ENCODE data around the gene DNAJC2.
"Not testable (repeated sequence)": the region's sequence is repeated elsewhere in the genome, so short reads cannot be mapped to it uniquely, and the experiment has no call there.

The DNAJC2 gene

GRCh38 chr7:103341466-103341865, 3.1 kb downstream of the DNAJC2 start:
- no peak for DNase-seq (ENCODE audit: low read depth)

- DNase-seq (ENCODE audit: low read depth): no peak
Observed at GRCh38 chr7:103338864-103339263, 5.7 kb downstream of the DNAJC2 start.

- no peak for DNase-seq (ENCODE audit: low read depth)
Observed at GRCh38 chr7:103336761-103337160, 7.8 kb downstream of the DNAJC2 start.

GRCh38 chr7:103325744-103326143, 18.8 kb downstream of the DNAJC2 start:
- DNase-seq (ENCODE audit: low read depth): no peak

GRCh38 chr7:103317009-103317408, 27.6 kb downstream of the DNAJC2 start:
- no peak for DNase-seq (ENCODE audit: low read depth)

DNA sequence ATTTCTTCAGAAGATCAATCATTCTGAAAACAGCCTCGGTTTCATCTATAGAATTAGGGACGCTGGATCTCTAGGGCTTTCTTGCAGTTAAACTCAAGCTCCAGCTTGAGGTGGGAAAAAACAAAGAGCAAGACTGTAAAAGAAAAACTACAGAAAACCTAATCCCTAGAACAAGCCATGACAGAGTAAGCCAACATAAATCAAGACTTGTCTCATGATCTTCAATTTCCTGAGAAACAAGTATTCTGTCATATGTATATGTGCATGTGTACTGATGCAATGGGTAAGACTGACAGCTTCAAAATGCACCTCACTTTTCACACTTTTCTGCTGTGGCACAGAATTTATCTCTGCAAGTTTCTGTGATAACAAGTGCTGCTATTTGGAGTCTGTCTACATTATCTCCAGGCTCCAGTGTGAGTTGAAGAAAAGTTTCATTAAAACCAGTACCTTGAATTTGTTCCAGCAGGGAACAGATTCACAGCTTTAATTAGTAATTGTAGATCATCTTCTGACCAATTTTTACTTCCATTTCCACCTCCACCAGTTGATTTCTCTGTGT, 28.1 kb downstream of the DNAJC2 start:
- DNase-seq (ENCODE audit: low read depth): no peak

GRCh38 chr7:103314852-103315251, 29.7 kb downstream of the DNAJC2 start:
- no peak for DNase-seq (ENCODE audit: low read depth)

DNA sequence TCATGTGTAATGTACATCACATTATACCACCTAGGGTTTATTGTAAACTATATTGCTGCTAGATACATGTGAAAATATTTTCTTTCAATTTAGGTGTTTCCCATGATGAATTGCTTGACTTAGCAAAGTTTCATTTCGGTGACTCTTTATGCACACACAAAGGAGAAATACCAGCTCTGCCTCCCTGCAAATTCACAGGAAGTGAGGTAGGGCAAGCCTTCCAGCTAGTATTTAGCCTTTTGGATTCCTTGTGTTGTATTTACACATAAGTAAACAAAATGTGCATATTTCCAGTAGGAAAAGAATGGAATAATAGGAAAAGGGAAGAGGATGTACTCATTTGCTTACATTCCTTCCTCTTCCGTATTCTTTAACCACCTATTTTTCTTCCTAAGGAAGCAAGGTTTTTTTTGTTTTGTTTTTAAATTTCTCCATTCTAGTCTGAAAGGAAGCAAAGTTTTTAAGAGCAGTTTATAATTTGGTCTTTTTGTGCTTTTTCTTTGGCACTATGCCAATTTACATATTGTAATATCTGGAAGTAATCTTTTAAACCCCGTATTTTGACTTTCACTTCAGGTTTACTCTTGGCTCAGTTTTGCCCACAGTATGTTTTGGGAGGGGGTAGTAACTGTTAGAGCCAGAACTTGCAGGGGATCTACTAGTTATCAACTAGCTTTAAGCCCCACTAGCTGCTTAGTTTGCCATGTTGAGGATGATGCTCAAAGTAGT, 36.9 kb downstream of the DNAJC2 start:
- DNase-seq (ENCODE audit: low read depth): no peak

DNA sequence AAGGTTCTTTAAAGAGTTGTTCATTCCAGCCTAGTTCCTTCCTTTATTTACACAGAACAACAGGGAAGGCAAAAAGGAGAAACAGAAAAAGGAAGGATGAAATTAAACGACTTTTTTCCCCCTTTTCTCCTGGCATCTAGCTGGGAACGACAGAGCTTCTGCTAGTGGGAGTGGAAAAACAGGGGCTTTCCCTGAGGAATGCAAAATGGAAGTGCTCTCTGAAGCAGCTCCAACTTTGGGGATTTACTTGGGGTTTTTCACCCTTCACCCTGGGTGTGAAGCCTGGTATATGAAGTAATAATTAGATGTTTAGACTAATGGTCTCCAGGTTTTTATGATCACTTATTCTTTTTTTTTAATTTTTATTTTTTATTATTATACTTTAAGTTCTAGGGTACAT, 43.1 kb downstream of the DNAJC2 start:
- DNase-seq (ENCODE audit: low read depth): no peak

DNA sequence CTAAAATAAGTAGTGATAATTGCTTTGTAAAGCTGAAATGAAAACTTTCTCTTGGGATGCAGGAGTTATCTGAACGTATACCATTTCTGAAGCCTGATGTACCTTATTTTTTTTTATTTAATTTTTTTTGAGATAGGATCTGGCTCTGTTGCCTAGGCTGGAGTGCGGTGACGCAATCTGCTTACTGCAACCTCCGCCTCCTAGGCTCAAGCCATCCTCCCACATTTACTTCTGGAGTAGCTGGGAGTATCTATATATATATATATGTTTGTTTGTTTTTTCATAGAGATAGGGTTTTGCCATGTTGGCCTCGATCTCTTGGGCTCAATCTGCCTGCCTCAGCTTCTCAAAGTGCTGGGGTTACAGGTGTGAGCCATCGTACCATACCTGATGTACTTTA, 44.9 kb downstream of the DNAJC2 start:
- DNase-seq (ENCODE audit: low read depth): no peak

GRCh38 chr7:103297837-103298179, 46.8 kb downstream of the DNAJC2 start:
- no peak for DNase-seq (ENCODE audit: low read depth)

DNA sequence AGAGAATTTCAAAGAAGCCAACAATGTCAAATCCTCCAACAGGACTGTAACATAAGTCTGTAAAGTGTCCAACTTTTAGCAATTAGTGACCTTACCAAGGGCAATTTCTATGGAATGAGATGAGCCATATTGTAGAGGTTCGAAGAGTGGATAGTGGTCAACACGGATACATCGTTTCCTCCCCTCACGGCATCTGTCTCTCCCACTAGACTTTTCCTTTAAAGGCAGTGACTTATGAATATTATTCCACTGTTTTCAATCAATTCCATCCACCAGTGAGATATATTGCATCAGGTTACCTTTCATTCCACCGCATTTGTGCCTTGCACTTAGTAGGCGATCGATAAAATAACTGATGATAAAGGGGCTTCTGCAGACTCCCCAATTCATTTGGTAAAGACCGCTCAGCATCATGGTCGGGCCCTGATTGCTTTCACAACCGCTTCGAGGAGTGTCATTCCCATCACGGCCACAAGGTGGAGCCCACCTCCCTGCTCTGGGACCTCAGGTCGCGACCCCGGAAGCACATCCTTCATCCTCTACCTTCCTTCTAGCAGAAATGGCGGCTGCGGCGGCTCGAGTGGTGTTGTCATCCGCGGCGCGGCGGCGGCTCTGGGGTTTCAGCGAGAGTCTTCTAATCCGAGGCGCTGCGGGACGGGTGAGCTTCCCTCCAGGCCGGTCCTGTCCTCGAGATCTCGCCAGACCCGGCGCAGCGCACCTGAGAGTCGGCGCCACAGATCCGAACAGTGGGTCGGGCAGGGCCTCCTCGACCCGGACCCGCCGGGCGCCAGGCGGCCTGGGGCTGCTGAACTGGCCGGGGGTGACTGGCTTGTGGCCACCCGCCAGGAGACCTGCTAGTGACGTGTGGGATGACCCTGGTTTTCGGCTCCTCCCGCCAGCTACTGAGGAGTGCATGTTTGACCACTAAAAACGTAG, 47.4 kb downstream of the DNAJC2 start, which contains the start of gene PMPCB:
PMPCB (plus strand) TSS at position 535 of the 936 bp plus-strand sequence; CDS start at position 560, 25 bp downstream.
- peak; percentile 91 for DNase-seq (ENCODE audit: low read depth)

DNA sequence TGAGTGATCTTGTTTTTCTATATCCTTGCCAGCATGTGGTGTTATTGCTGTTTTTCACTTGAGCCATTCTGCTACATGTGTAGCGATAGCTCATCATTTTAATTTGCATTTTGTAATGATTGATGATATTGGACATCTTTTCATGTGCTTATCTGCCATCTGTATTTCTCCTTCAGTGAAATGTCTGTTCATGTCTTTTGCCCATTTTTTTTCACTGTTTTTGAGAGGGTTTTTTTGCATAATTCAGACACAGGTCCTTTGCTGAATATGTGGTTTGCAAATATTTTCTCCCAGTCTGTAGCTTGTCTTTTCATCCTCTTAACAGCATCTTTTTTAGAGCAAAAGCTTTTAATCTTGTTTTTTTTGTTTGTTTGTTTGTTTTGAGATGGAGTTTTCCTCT, 51.0 kb downstream of the DNAJC2 start:
- DNase-seq (ENCODE audit: low read depth): no peak

GRCh38 chr7:103292122-103292521, 52.4 kb downstream of the DNAJC2 start:
- no peak for DNase-seq (ENCODE audit: low read depth)

- not testable (repeated sequence) for DNase-seq (ENCODE audit: low read depth)
Observed at GRCh38 chr7:103282802-103283427, 61.7 kb downstream of the DNAJC2 start.

- DNase-seq (ENCODE audit: low read depth): peak; percentile 32
Observed at GRCh38 chr7:103280803-103281155, 63.8 kb downstream of the DNAJC2 start.

GRCh38 chr7:103279963-103280802, 64.4 kb downstream of the DNAJC2 start:
- peak; percentile 79 for DNase-seq (ENCODE audit: low read depth)

- DNase-seq (ENCODE audit: low read depth): peak; percentile 48
Observed at GRCh38 chr7:103279636-103279962, 65.0 kb downstream of the DNAJC2 start.

GRCh38 chr7:103278195-103278594, 66.4 kb downstream of the DNAJC2 start:
- not testable (repeated sequence) for DNase-seq (ENCODE audit: low read depth)

GRCh38 chr7:103274867-103275266, 69.7 kb downstream of the DNAJC2 start:
- not testable (repeated sequence) for DNase-seq (ENCODE audit: low read depth)

GRCh38 chr7:103273374-103273773, 71.2 kb downstream of the DNAJC2 start:
- not testable (repeated sequence) for DNase-seq (ENCODE audit: low read depth)

GRCh38 chr7:103266229-103266628, 78.3 kb downstream of the DNAJC2 start:
- DNase-seq (ENCODE audit: low read depth): not testable (repeated sequence)

Measured in ELR (cell line).